SU-DHL-6 (cell line): ENCODE measurements around the gene DCHS2.

Source experiments
- H2AFZ ChIP-seq: fragments of 200-600 bp; sonication (generic); 2 replicates; pipeline ENCODE4 v1.6.1; 2014; ENCODE audit warnings: low read depth, mild to moderate bottlenecking, moderate library complexity, mixed read lengths, antibody characterized with exemption, low read length; ENCODE audit not compliant: severe bottlenecking
- H3F3A ChIP-seq: fragments of 200-600 bp; shearing (Covaris generic); 2 replicates; pipeline ENCODE4 v1.6.0; 2016; ENCODE audit warnings: antibody characterized with exemption, mild to moderate bottlenecking; ENCODE audit not compliant: insufficient read depth
- H3K27ac ChIP-seq: fragments of 200-600 bp; sonication (generic); 2 replicates; pipeline ENCODE4 v1.5.1; 2016; ENCODE audit warnings: low read depth, mild to moderate bottlenecking, low read length, moderate library complexity, mixed read lengths
- H3K27me3 ChIP-seq: fragments of 200-600 bp; sonication (generic), shearing (Covaris generic); 2 replicates; pipeline ENCODE4 v1.6.0; 2014; ENCODE audit warnings: mild to moderate bottlenecking, low read length
- H3K36me3 ChIP-seq: fragments of 200-600 bp; sonication (generic); 2 replicates; pipeline ENCODE4 v1.6.1; 2014; ENCODE audit warnings: mild to moderate bottlenecking, low read length, mixed read lengths
- H3K4me2 ChIP-seq: fragments of 300-600, 200-600 bp; shearing (Covaris generic), sonication (generic); 2 replicates; pipeline ENCODE4 v1.6.0; 2014; ENCODE audit warnings: low read length, low read depth, mild to moderate bottlenecking; ENCODE audit not compliant: poor library complexity, severe bottlenecking
- H3K4me3 ChIP-seq: fragments of 200-600 bp; sonication (generic); 2 replicates; pipeline ENCODE4 v1.5.1; 2014; ENCODE audit warnings: antibody characterized with exemption, low read length, mild to moderate bottlenecking, mixed read lengths; ENCODE audit not compliant: insufficient read depth, poor library complexity, severe bottlenecking
- H3K79me2 ChIP-seq: fragments of 200-600 bp; sonication (generic); 2 replicates; pipeline ENCODE4 v1.6.1; 2014; ENCODE audit warnings: mild to moderate bottlenecking, low read length, moderate library complexity; ENCODE audit not compliant: insufficient read depth
- H3K9ac ChIP-seq: fragments of 200-600 bp; sonication (generic); 2 replicates; pipeline ENCODE4 v1.7.0; 2014; ENCODE audit warnings: mild to moderate bottlenecking, low read length
- H3K9me2 ChIP-seq: fragments of 200-600 bp; sonication (generic); replicated peaks from 2 replicates; pipeline ENCODE4 v1.6.1; 2014; ENCODE audit warnings: low read length; ENCODE audit not compliant: insufficient read depth
- H3K9me3 ChIP-seq: fragments of 200-600 bp; sonication (generic); 2 replicates; pipeline ENCODE4 v1.6.1; 2014; ENCODE audit warnings: low read length, mixed read lengths; ENCODE audit not compliant: insufficient read depth
- H4K20me1 ChIP-seq: fragments of 200-600 bp; sonication (generic); 2 replicates; pipeline ENCODE4 v1.6.1; 2014; ENCODE audit warnings: low read depth, mild to moderate bottlenecking, antibody characterized with exemption, low read length, moderate library complexity, mixed read lengths
- CTCF ChIP-seq: fragments of 200-600 bp; sonication (generic); IDR thresholded peaks from one replicate; pipeline ENCODE4 v1.5.1; 2017; ENCODE audit warnings: antibody characterized with exemption, mild to moderate bottlenecking, low read length, moderate library complexity; ENCODE audit not compliant: insufficient read depth, poor library complexity, severe bottlenecking
- EZH2phosphoT487 ChIP-seq: fragments of 200-600 bp; sonication (generic), shearing (Covaris generic); conservative IDR thresholded peaks from 2 replicates; pipeline ENCODE4 v1.6.1; 2018; ENCODE audit warnings: mild to moderate bottlenecking, antibody characterized with exemption, low read length, moderate library complexity, mixed read lengths

DCHS2 gene

GRCh38 chr4:154414371-154414770 lies 77.2 kb downstream of the DCHS2 start:
- H3K4me3 ChIP-seq: no peak overlapping the region

GRCh38 chr4:154407443-154407842 lies 84.2 kb downstream of the DCHS2 start:
- H3K4me3 ChIP-seq: no peak overlapping the region
- H3K4me2 ChIP-seq: no peak overlapping the region
- no peaks in the 10 kb centered on the region for H3K9me3 ChIP-seq
- no peaks in the 10 kb centered on the region for H3K79me2 ChIP-seq
- H3K9me2 ChIP-seq: no peaks in the 10 kb centered on the region
- H3K9ac ChIP-seq: no peak overlapping the region
- H3K36me3 ChIP-seq: no peaks in the 10 kb centered on the region
- H2AFZ ChIP-seq: no peak overlapping the region
- H4K20me1 ChIP-seq: no peaks in the 10 kb centered on the region
- no peak for TF ChIP-seq CTCF
- no peak for TF ChIP-seq EZH2phosphoT487
- H3K27ac ChIP-seq: no peak overlapping the region
- H3K27me3 ChIP-seq: no peaks in the 10 kb centered on the region
- H3F3A ChIP-seq: no peaks in the 10 kb centered on the region

More at GRCh38 chr4:154414371-154414770, 77.2 kb downstream of the DCHS2 start:
- Histone ChIP-seq H3K27ac (no peak overlapping the region), H3K9ac (no peak overlapping the region), H3K79me2 (no peaks in the 10 kb centered on the region), H4K20me1 (no peaks in the 10 kb centered on the region), H3K9me2 (no peaks in the 10 kb centered on the region), H2AFZ (no peak overlapping the region), H3F3A (no peaks in the 10 kb centered on the region), H3K9me3 (no peaks in the 10 kb centered on the region), H3K27me3 (no peaks in the 10 kb centered on the region), H3K36me3 (no peaks in the 10 kb centered on the region), H3K4me2 (no peak overlapping the region)
- no peak for TF ChIP-seq EZH2phosphoT487
- TF ChIP-seq CTCF: no peak

GRCh38 chr4:154406018-154406795 lies 85.4 kb downstream of the DCHS2 start:
- no peak overlapping the region for H3K4me3 ChIP-seq
- no peaks in the 10 kb centered on the region for H3K27me3 ChIP-seq
- no peak for TF ChIP-seq EZH2phosphoT487
- H3K9ac ChIP-seq: no peak overlapping the region
- H3K4me2 ChIP-seq: no peak overlapping the region
- no peak overlapping the region for H2AFZ ChIP-seq
- H3K9me2 ChIP-seq: no peaks in the 10 kb centered on the region
- no peaks in the 10 kb centered on the region for H3F3A ChIP-seq
- no peaks in the 10 kb centered on the region for H3K36me3 ChIP-seq
- no peaks in the 10 kb centered on the region for H3K79me2 ChIP-seq
- H3K27ac ChIP-seq: no peak overlapping the region
- H4K20me1 ChIP-seq: no peaks in the 10 kb centered on the region
- H3K9me3 ChIP-seq: no peaks in the 10 kb centered on the region

GRCh38 chr4:154399259-154399974 lies 92.2 kb downstream of the DCHS2 start:
- no peak for TF ChIP-seq CTCF
- TF ChIP-seq EZH2phosphoT487: no peak
- Histone ChIP-seq H4K20me1 (no peaks in the 10 kb centered on the region), H3K9ac (no peak overlapping the region), H3K9me3 (no peaks in the 10 kb centered on the region), H3K4me2 (no peak overlapping the region), H3K79me2 (no peaks in the 10 kb centered on the region), H3K9me2 (no peaks in the 10 kb centered on the region), H3K4me3 (no peak overlapping the region), H3K36me3 (no peaks in the 10 kb centered on the region), H3K27ac (no peak overlapping the region), H2AFZ (no peak overlapping the region), H3F3A (no peaks in the 10 kb centered on the region), H3K27me3 (no peaks in the 10 kb centered on the region)
